Left lobe of liver (tissue), 2 donors: Measurements from ENCODE around the gene COL11A2. TPM values are rescaled to one million over a fixed set of nuclear protein-coding genes. Genes with fewer than 3 reads are reported as not detected.
"Not testable (repeated sequence)": the region's sequence is repeated elsewhere in the genome, so short reads cannot be mapped to it uniquely, and the experiment has no call there.

Source experiments
- ATAC-seq: fragments of 200-7000 bp; cut with Tn5 transposase; one replicate; pipeline ENCODE4 v1.9.1; 2020; ENCODE audit warnings: mild to moderate bottlenecking, moderate library complexity
- DNase-seq: peaks from one replicate; pipeline ENCODE4 v3.0.0-alpha.2; 2020; ENCODE audit warnings: low spot score
- total RNA-seq: library from RNA; stranded (reverse); gene quantifications from one replicate; pipeline ENCODE4 v1.2.1, GENCODE V29; 2021
- donor health status: DM: no; HTN: no; CAD: no; lungs with moderate emphysema.
- donor health status: DM: no; HTN: yes; CAD: no.

Gene COL11A2
- total RNA-seq = 0.55 TPM

GRCh38 chr6:33192105-33192646, at the start of gene COL11A2:
COL11A2 (minus strand) TSS chr6:33192467; CDS start chr6:33192240, 227 bp downstream.
- no peak for ATAC-seq
- no peak for DNase-seq

GRCh38 chr6:33241968-33242367, 49.7 kb upstream of the COL11A2 start:
- ATAC-seq (no peak), DNase-seq (no peak)

GRCh38 chr6:33237741-33238140, 45.5 kb upstream of the COL11A2 start:
- ATAC-seq (no peak), DNase-seq (no peak)

- ATAC-seq (no peak), DNase-seq (no peak)
Measured at GRCh38 chr6:33236852-33237251, 44.6 kb upstream of the COL11A2 start.

GRCh38 chr6:33236328-33236727, 44.1 kb upstream of the COL11A2 start:
- no peak for DNase-seq
- ATAC-seq = no peak

- no peak for DNase-seq
Measured at GRCh38 chr6:33235221-33235634, 43.0 kb upstream of the COL11A2 start.

GRCh38 chr6:33226503-33227120, 34.3 kb upstream of the COL11A2 start:
- not testable (repeated sequence) for ATAC-seq, DNase-seq

More at GRCh38 chr6:33235221-33235634, 43.0 kb upstream of the COL11A2 start:
- no peak for ATAC-seq

- ATAC-seq (no peak), DNase-seq (no peak)
Measured at GRCh38 chr6:33217681-33218080, 25.4 kb upstream of the COL11A2 start.

- ATAC-seq (no peak), DNase-seq (no peak)
Measured at GRCh38 chr6:33217246-33217645, 25.0 kb upstream of the COL11A2 start.

- ATAC-seq = no peak
Measured at GRCh38 chr6:33216117-33216649, 23.9 kb upstream of the COL11A2 start.

GRCh38 chr6:33215271-33216116, 23.2 kb upstream of the COL11A2 start:
- ATAC-seq = no peak
- DNase-seq = no peak

More at GRCh38 chr6:33216117-33216649, 23.9 kb upstream of the COL11A2 start:
- DNase-seq = no peak

GRCh38 chr6:33213989-33214335, 21.7 kb upstream of the COL11A2 start:
- DNase-seq (no peak), ATAC-seq (no peak)

- peak; percentile 19 for ATAC-seq
- DNase-seq = no peak
Measured at GRCh38 chr6:33213166-33213988, 21.1 kb upstream of the COL11A2 start.

- no peak for DNase-seq
- no peak for ATAC-seq
Measured at GRCh38 chr6:33212857-33213165, 20.5 kb upstream of the COL11A2 start.

GRCh38 chr6:33211666-33212422, 19.6 kb upstream of the COL11A2 start:
- ATAC-seq (no peak), DNase-seq (no peak)

GRCh38 chr6:33211136-33211535, 18.9 kb upstream of the COL11A2 start:
- no peak for ATAC-seq
- no peak for DNase-seq

- DNase-seq = no peak
- no peak for ATAC-seq
Measured at GRCh38 chr6:33209856-33210255, 17.6 kb upstream of the COL11A2 start.

- DNase-seq = peak; percentile 85
- ATAC-seq = peak; percentile 73
Measured at GRCh38 chr6:33208091-33208967, 16.1 kb upstream of the COL11A2 start, which contains the start of gene RING1. RING1 (plus strand) TSS chr6:33208500; CDS start chr6:33208823, 323 bp downstream.

- DNase-seq (no peak), ATAC-seq (peak; percentile 6)
Measured at GRCh38 chr6:33207552-33208090, 15.4 kb upstream of the COL11A2 start.
